HG03457 (cell line): ENCODE data around the gene FBXW2.
"Not testable (repeated sequence)": the region's sequence is repeated elsewhere in the genome, so short reads cannot be mapped to it uniquely, and the experiment has no call there.

Experiments
- ATAC-seq: cut with Tn5 transposase; IDR thresholded peaks from one replicate; pipeline ENCODE4 v1.9.1; 2021; ENCODE audit warnings: moderate number of reproducible peaks; ENCODE audit not compliant: unreplicated experiment

FBXW2 gene

GRCh38 chr9:120792898-120793765 is at the start of gene FBXW2:
Gene FBXW2, minus strand, starts transcription at chr9:120793416. Its CDS starts 5,158 bp downstream, at chr9:120788258.
- peak; percentile 80 for ATAC-seq

- ATAC-seq, result peak; percentile 3
Observed at GRCh38 chr9:120841930-120842684, 48.9 kb upstream of the FBXW2 start.

DNA sequence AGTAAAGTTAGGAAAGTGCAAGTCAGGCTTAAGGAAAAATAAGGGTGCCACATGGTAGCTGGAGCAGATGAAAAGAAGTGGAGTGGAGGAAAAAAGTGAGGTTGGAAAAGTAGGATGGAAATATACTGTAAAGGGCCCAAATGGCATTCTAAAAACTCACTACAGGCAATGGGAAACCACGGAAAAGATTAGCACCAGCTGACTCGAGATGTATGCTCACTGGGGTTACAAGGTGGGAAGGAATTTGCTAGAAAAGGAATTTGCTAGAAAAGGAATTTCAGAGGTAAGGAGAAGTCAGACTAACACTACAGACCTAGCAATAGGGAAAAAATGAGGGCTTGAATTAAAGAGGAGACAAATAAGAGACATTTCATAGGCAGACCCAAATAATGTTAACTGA is 45.9 kb upstream of the FBXW2 start:
- no peak for ATAC-seq

- no peak for ATAC-seq
Observed at GRCh38 chr9:120837921-120838320, 44.7 kb upstream of the FBXW2 start.

DNA sequence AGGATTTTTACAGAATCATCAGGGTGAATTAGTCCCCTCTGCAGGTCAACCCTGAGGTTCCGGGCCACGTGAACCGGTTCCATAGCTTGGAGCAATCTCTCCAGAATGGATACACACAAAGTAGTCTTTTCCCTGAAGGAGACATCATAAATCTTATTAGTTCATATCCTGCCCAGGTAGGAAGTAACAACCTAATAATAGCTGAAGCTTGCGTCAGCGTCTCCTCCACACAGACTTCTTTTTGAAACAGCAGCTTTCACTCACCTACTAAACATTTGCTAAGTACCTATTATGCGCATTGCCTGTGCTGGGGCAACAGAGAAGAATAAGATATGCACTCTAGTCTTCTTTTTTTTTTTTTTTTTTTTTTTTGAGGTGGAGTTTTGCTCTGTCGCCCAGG is 40.1 kb upstream of the FBXW2 start:
- no peak for ATAC-seq

- no peak for ATAC-seq
Observed at GRCh38 chr9:120832807-120833206, 39.6 kb upstream of the FBXW2 start.

DNA sequence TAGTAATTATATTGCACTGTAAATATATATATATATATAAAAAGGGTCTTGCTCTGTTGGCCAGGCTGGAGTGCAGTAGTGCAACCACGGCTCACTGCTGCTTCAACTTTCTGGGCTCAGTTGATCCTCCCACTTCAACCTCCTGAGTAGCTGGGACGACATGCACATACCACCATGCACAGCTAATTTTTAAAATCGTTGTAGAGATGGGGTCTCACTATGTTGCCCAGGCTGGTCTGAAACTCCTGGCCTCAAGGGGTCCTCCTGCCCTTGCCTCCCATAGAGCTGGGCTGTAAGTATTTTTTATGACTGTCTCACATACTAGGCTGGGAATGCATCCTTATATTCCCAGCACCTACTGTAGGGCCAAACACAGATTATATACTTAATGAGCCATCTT is 37.6 kb upstream of the FBXW2 start:
- ATAC-seq, result no peak

GRCh38 chr9:120830151-120830550 is 36.9 kb upstream of the FBXW2 start:
- ATAC-seq, result no peak

DNA sequence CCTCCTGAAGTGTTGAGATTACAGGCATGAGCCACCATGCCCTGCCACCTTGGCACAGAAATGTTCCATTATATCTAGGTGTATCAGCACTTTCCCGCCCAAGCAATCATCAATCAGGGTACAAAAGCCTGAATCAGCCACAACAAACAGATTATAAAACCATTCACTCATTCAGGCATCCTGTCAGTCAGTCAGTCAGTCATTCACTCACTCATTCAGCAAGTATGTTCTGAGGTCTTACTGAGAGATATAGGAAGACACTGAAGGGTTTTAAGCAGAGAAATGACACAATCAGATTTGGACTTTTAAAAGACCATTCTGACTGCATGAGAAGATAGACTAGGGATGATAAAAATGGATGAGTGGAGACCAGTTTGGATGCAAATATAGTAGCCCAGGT is 36.4 kb upstream of the FBXW2 start:
- no peak for ATAC-seq

GRCh38 chr9:120820095-120820494 is 26.9 kb upstream of the FBXW2 start:
- no peak for ATAC-seq

GRCh38 chr9:120818595-120818994 is 25.4 kb upstream of the FBXW2 start:
- no peak for ATAC-seq

DNA sequence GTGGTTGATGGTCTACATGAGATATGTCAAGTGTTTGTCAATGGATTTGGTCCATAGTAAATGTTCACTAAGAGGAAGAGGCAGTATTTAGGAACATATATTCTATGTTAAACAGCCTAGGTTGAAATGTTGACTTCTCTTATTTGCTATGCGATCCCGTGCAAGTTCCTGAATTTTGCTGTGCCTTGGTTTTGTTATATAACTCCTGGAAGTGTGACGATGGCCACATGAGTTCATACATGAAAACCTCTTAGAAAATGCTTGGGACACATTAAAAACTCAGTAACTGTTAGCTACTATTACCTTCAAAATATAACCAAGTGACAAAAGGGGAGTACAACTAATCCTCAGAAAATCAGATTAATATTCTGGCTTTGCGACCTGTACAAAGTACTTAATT is 21.9 kb upstream of the FBXW2 start:
- no peak for ATAC-seq

GRCh38 chr9:120808931-120809330 is 15.7 kb upstream of the FBXW2 start:
- no peak for ATAC-seq

DNA sequence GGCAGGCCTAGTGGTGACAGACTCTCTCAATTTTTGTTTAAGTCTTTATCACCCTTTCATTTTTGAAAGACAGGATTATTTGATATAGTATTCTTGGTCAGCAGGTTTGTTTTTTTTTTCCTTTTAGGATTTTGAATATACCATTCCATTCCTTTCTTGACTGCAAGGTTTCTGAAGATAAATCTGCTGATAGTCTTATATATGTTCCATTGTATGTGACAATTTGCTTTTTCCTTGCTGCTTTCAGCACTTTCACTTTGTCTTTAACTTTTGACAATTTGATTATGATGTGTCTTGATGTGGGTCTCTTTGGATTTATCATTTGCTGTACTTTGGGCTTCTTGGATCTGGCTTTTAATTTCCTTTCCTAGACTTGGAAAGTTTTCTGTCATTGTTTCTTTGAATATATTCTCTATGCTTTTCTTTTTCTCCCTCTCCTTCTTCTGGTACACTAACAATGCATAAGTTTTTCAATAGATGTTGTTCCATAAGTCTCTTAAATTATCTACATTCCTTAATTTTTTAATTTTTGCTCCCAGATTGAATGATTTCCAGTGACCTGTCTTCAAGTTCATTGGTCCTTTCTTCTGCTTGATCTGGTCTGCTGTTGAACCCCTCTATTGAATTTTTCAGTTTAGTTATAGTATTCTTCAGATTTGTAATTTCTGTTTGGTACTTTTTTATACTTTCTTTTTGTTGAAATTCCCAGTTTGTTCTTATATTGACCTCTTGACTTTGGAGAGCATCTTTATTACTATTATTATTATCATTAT is 14.6 kb upstream of the FBXW2 start:
- no peak for ATAC-seq

DNA sequence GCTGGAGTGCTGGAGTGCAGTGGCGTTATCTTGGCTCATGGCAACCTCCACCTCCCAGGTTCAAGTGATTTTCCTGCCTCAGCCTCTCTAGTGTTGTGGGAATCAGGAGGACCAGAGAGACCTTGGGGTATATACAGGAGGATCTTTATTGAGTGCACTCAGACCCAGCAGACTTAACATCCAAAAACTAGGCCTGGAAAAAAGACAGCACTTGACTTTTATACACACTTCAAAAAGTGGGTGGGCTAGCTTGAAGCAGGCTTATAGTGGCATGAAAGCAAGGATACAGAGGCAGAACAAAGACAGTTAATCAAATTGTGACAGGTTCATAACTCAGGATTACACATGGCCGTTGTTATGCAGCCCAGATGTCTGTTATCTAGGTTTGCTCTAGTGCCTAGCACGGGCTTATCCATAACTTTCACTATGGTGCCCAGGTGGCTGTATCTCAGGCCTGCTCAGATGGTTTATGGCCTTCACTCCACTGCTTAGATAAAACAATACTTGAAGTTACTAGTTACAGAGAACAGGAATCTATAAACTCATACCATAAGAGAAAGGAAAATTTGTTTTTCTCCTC is 11.7 kb upstream of the FBXW2 start:
- not testable (repeated sequence) for ATAC-seq

GRCh38 chr9:120801441-120801840 is 8.2 kb upstream of the FBXW2 start:
- no peak for ATAC-seq

GRCh38 chr9:120791161-120791560 is 2.1 kb downstream of the FBXW2 start:
- ATAC-seq, result no peak

DNA sequence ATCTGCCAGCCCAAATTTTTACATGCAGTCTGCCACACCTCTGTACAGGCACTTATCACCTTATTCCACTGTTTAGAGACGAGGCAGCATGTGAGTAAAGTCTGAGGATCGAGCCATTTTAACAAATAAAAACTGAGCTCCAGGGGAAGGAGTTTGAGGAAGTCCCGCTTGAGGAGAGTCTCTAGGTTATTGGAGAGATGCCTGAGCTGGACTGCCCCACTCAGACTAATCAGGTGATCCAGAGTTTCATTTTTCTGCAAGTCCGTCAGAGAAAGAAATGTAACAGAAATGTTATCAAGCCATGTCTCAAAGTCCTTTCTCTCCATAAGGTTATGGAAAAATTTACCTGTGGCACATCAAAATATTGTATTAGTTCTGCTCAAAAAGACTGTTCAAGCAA is 5.3 kb downstream of the FBXW2 start:
- no peak for ATAC-seq

DNA sequence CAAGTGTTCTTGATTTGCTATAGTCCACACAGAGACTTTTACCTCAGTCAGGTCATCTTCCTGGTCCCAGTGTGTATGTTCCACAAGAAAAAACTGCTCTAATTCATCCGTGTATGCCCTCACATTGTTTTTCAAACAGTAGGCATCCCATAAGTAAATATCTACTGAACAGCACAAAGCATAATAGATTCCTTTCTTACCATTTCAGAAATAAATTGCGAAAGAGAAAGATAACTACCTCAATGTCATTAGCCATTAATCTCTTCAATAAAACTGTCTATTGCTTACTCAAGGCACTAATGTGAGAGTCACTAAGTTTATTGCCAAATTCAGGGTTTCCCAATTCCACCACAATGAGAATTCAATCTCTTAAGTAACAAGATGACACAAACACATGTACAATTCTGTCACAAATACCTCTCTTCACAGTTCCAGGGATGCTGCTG is 9.6 kb downstream of the FBXW2 start:
- ATAC-seq, result no peak

DNA sequence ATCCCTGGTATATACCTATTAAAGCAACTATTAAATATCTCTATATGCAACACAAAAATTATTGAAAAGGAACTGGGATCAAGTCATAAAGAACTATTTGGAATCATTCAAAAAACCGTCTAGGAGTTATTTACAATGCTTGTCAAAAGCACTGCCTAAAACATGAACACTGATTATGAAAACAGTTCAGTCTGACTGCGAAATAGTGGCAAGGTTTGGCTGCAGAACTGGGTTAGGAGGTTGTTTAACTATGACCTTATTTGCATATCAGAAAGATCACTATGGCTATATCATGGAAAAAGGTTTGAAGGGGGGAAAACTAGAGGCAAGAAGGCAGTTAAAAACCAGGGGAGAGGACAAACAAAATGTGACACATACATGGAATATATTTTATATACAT is 12.0 kb downstream of the FBXW2 start:
- ATAC-seq, result no peak

DNA sequence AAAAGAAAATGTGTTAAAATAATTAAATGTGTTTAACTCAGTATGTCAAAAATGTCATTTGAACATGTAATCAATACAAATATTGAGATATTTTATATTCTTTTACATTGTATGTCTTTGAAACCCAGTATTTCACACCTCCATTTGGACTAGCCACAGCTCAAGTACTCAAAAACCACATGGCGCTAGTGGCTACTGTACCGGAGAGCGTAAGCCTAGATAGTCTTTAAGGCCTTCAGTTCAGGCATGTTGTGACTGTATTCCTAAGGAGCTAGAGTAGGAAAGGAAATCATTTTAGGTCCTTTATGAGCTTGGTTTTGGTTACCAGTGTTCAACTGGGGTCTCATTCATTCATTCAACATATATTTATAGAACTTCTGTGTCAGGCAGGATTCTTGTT is 12.8 kb downstream of the FBXW2 start:
- no peak for ATAC-seq
